ENCODE measurements around the gene SLC25A31.

SLC25A31 gene

GRCh38 chr4:127772769-127773671, 42.8 kb downstream of the SLC25A31 start:
- no peak for TF ChIP-seq CTCF (IDR thresholded peaks at IDR 0.05; ENCODE audit: borderline replicate concordance, control extremely low read depth, extremely low read depth, insufficient read depth, missing control alignments)
- no peak for DNase-seq (ENCODE audit: low spot score)
- in situ Hi-C loops (cut with MboI; ENCODE audit: low sequenced_read_pairs, unreplicated experiment): no loop called here

- TF ChIP-seq CTCF (IDR thresholded peaks at IDR 0.05; ENCODE audit: borderline replicate concordance, control extremely low read depth, extremely low read depth, insufficient read depth, missing control alignments): no peak
- DNase-seq (ENCODE audit: low spot score): no peak
These were observed 45.6 kb downstream of the SLC25A31 start for GRCh38 chr4:127775843-127776242.

GRCh38 chr4:127776620-127777019, 46.4 kb downstream of the SLC25A31 start:
- DNase-seq (ENCODE audit: low spot score): no peak
- in situ Hi-C loops (cut with MboI; ENCODE audit: low sequenced_read_pairs, unreplicated experiment): no loop called here
- TF ChIP-seq CTCF (IDR thresholded peaks at IDR 0.05; ENCODE audit: borderline replicate concordance, control extremely low read depth, extremely low read depth, insufficient read depth, missing control alignments): no peak

More at GRCh38 chr4:127775843-127776242, 45.6 kb downstream of the SLC25A31 start:
- in situ Hi-C loops (cut with MboI; ENCODE audit: low sequenced_read_pairs, unreplicated experiment): no loop called here

- in situ Hi-C loops (cut with MboI; ENCODE audit: low sequenced_read_pairs, unreplicated experiment): no loop called here
These were observed 47.3 kb downstream of the SLC25A31 start for GRCh38 chr4:127777487-127777886.

GRCh38 chr4:127778102-127778501, 47.9 kb downstream of the SLC25A31 start:
- in situ Hi-C loops (cut with MboI; ENCODE audit: low sequenced_read_pairs, unreplicated experiment): no loop called here
- no peak for TF ChIP-seq CTCF (IDR thresholded peaks at IDR 0.05; ENCODE audit: borderline replicate concordance, control extremely low read depth, extremely low read depth, insufficient read depth, missing control alignments)
- no peak for DNase-seq (ENCODE audit: low spot score)

More at GRCh38 chr4:127777487-127777886, 47.3 kb downstream of the SLC25A31 start:
- DNase-seq (ENCODE audit: low spot score): no peak
- no peak for TF ChIP-seq CTCF (IDR thresholded peaks at IDR 0.05; ENCODE audit: borderline replicate concordance, control extremely low read depth, extremely low read depth, insufficient read depth, missing control alignments)

GRCh38 chr4:127780598-127780997, 50.4 kb downstream of the SLC25A31 start:
- TF ChIP-seq CTCF (IDR thresholded peaks at IDR 0.05; ENCODE audit: borderline replicate concordance, control extremely low read depth, extremely low read depth, insufficient read depth, missing control alignments): no peak
- no peak for DNase-seq (ENCODE audit: low spot score)
- in situ Hi-C loops (cut with MboI; ENCODE audit: low sequenced_read_pairs, unreplicated experiment): no loop called here

Data from GM13976 (cell line).